Measurements from ENCODE around the gene TCEAL3.
"Not testable (repeated sequence)": the region's sequence is repeated elsewhere in the genome, so short reads cannot be mapped to it uniquely, and the experiment has no call there.

Gene TCEAL3

GRCh38 chrX:103626855-103627254, 19.1 kb downstream of the TCEAL3 start:
- DNase-seq (no peak), ATAC-seq (no peak)

- ATAC-seq, result peak; percentile 80
- DNase-seq, result peak; percentile 39
Measured at GRCh38 chrX:103628386-103629317, 20.9 kb downstream of the TCEAL3 start, which contains the start of gene TCEAL1. Gene TCEAL1, plus strand, starts transcription at chrX:103628975. Its CDS starts 942 bp downstream, at chrX:103629917.

- ATAC-seq, result peak; percentile 49
Measured at GRCh38 chrX:103629318-103630170, 21.8 kb downstream of the TCEAL3 start.

DNA sequence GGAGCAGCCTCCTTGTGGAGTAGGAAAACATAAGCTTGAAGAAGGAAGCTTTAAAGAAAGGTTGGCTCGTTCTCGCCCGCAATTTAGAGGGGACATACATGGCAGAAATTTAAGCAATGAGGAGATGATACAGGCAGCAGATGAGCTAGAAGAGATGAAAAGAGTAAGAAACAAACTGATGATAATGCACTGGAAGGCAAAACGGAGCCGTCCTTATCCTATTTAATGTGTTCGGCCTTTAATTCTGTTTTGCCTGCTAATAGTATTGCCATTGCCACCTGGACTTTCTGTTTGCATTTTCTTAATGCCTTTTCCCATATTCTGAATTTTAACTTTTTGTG, 22.4 kb downstream of the TCEAL3 start:
- ATAC-seq (no peak), DNase-seq (no peak)

More at GRCh38 chrX:103629318-103630170, 21.8 kb downstream of the TCEAL3 start:
- DNase-seq, result peak; percentile 40

DNA sequence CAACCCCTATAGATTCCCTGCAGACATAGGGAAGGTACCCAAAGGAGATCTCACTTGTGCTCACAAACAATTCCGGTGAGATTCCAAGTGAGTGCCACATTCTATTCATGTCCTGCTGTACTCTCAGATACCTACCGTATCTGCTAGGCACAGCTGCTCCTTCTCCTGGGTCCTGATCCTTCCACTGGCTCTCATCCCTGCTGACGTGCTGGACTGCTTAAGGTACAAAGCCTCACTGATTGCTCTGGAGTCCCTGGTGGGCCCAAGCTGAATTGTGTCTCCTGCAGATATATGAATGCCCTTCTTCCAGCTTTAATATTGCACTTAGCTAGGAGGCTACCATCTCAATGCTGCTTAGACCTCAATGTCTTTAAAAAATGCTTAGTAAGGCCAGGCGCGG, 23.4 kb downstream of the TCEAL3 start:
- no peak for ATAC-seq
- no peak for DNase-seq

DNA sequence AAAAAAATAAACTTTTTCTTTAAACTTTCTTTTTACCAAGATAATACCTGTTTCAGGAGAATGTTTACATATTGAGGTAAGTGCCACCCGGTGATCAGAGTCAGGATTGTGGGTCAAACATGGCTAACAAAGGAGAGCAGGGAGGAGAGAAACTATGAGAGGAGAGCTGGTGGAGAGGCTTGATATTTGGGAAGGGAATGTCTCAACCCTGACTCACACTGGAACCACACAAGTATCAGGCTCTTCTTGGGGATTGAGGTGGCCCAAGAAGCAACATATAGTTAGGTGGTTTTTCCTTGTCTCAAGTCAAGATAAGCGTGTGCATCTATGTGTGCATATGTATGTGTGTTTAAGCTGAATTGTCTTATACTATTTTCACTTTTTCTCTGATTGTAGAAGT, 27.7 kb downstream of the TCEAL3 start:
- DNase-seq, result no peak

DNA sequence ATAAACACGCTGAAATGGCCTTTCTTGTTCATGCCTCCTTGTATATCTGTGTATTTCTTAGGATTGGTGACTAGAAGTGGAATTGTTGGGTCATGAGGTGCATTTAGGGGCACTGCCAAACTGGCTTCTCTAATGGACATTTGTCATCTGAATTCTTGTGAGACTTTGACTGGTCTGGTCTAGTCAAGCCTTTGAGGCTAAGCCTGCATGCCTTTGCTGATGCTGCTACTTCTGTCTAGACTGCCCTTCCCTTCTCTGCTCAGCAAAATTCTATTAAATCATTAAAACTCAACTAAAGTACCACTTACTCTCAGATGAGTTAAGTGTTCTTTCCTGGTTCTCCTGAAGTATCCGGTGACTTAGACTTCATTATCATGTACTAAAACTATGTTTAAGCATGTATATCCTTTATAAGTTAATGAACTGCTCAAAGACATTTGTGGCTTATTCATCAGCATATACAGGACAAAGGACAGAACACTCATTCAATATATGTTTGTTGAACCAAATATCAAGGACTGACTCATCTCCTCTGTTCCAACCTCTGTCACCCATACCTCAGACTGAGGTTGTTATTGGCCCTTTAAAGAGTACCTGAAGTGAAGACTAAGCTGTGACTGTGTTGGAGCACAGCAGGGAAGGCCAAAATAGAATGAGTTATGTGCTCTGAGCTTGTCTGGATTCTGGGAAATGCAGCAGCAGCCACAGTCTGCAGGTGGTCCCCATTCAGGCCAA, 30.0 kb downstream of the TCEAL3 start:
- ATAC-seq, result peak; percentile 76

More for the DNA sequence above, 27.7 kb downstream of the TCEAL3 start:
- ATAC-seq, result no peak

DNA sequence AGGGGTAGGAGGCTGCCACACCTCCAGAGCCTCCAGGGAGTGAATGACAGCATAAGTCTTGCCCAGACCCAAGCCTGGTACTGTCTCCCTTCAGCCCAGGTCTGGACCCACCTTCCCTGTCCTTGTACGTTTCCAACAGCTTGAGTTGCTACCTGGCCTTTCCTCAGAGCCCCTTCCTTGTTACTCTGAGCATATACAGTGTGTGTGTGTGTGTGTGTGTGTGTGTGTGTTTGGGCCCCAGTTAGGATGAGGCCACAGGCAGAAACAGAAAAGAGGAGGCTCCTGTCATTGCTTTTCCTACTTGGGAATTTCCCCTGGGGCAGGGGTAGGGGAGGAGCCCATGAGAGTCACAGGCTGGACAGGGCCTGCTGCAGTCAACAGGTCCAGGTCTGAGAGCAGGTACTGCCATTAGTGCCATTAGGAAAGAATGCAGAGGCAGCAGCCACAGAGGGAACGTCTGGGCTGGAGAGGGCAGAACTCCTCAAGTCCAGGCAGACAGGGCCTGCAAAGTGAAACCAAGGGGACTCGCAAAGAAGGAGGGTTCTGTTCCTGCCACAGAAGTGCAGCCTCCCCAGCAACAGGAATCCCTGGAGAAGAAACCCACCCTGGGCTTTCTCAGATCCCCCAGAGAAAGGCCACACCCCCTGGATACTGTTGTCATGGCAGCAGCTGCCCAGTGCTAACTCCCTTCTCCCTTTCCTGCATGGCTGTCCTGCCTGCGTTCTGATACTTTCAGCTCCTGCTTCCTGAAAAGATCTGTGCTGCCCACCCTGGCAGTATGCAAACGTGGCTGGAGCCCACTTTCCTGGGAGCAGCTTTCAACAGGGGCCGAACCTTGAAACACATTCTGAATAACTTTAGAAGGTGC, 30.9 kb downstream of the TCEAL3 start:
- DNase-seq, ATAC-seq: not testable (repeated sequence)

More for the DNA sequence above, 30.0 kb downstream of the TCEAL3 start:
- no peak for DNase-seq

DNA sequence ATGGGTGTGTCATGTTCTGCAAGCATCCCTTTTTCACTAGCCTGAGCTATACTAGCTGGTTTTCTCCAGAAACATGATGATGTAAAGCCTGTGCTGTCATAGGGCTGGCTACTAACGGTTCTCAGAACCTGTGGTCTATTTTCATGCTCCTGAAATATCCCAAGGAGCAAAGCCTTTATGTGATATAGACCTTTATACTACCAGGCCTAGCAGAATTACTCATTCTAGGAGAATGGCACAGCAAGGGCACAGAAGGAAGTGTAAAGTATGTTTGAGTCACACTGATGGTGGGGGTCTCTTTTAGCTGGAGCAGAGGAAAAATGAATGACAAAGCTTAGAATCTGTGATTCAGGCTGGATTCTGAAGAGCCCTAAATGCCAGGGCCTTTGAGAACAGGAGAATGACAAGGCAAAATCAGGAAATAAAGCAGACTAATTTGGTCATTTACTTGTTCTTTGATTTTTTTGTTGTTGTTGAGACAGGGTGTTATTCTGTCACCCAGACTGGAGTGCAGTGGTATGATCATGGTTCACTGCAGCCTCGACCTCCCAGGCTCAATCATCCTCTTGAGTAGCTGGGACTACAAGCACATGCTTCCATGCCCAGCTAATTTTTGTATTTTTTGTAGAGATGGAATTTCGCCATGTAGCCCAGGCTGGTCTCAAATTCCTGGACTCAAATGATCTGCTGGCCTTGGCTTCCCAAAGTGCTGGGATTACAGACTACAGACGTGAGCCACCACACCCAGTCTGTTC, 32.8 kb downstream of the TCEAL3 start:
- ATAC-seq, result no peak
- DNase-seq, result no peak

- DNase-seq (no peak), ATAC-seq (no peak)
Measured at GRCh38 chrX:103644125-103644524, 36.4 kb downstream of the TCEAL3 start.

DNA sequence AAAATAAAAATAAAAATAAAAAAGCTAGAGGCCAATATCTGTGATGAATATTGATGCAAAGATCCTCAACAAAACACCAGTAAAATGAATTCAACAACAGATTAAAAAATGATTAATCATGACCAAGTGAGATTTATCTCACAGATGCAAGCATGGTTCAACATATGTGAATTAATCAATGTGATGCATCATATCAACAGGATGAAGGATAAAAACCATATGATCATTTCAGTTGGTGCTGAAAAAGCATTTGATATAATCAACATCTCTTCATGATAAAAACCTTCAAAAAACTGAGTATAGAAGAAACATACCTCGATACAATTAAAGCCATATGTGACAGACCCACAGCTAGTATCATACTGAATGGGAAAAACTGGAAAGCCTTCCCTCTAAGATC, 39.9 kb downstream of the TCEAL3 start:
- no peak for ATAC-seq
- DNase-seq, result no peak

- DNase-seq (no peak), ATAC-seq (no peak)
Measured at GRCh38 chrX:103651151-103651773, 43.5 kb downstream of the TCEAL3 start.

DNA sequence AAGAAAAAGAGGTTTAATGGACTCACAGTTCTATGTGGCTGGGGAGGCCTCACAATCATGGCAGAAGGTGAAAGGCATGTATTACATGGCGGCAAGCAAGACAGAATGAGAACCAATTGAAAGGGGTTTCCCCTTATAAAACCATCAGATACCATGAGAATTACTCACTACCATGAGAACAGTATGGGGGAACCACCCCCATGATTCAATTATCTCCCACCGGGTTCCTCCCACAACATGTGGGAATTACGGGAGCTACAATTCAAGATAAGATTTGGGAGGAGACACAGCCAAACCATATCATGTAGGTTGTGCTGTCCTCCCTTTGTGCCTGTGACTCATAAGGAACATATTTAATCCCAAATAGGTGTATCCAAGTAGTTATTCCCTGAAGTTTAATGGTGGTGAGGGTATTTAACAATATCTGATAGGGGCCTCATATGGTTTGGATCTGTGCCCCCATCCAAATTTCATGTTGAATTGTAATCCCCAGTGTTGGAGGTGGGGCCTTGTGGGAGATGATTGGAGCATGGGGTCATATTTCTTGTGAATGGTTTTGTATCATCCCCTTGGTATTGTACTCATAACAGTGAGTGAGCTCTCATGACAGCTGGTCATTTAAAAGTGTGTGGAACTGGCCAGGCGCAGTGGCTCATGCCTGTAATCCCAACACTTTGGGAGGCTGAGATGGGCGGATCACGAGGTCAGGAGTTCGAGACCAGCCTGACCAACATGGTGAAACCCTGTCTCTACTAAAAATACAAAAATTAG, 47.7 kb downstream of the TCEAL3 start:
- ATAC-seq, DNase-seq: not testable (repeated sequence)

- ATAC-seq (no peak), DNase-seq (no peak)
Measured at GRCh38 chrX:103656617-103657016, 48.9 kb downstream of the TCEAL3 start.

DNA sequence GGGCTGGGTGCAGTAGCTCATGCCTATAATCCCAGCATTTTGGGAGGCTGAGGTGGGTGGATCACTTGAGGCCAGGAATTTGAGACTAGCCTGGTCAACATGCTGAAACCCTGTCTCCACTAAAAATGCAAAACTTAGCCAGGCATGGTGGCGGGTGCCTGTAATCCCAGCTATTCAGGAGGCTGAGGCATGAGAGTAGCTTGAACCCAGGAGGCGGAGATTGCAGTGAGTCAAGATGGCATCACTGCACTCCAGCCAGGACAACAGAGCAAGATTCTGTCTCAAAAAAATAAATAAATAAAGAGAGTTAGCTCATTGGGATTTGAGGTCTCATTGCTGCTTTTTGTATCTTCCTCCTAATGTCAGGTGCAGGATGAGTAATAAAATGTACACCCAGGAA, 49.3 kb downstream of the TCEAL3 start:
- not testable (repeated sequence) for ATAC-seq

DNA sequence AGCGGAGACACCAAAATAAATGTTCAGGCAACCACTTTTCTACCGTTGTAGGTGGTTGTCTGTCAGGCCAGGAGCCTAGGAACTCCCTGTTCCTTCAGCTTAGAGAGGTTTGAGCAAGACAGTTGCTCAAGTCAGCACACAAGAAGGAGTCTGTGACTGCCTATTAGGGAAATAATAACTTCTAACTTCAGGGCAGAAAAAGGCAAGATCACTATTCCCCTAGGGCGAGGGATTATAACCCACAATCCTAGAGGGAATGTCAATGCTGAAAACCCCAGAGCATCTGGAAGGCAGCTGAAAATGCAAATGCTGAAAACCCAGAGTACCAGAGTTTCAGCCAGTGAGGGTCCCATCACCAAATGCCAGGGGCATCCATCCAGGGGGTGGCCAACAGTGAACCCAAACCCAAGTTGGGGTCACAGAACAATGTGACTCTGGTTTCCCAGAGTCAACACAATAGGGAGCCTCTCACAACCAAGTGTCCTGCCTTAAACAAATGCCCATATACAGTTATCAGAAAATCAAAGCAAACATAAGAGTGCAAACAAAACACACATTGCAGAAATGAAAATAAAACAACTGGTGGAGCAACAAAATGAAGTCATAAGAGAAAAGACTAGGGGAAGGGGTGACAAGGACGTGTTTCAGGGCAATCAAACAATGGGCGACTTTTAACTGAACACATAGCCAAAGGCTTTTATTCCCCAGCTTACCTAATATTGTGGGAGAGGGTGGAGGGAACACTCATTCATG, 51.1 kb downstream of the TCEAL3 start:
- DNase-seq (no peak), ATAC-seq (no peak)

More for the DNA sequence above, 49.3 kb downstream of the TCEAL3 start:
- not testable (repeated sequence) for DNase-seq

DNA sequence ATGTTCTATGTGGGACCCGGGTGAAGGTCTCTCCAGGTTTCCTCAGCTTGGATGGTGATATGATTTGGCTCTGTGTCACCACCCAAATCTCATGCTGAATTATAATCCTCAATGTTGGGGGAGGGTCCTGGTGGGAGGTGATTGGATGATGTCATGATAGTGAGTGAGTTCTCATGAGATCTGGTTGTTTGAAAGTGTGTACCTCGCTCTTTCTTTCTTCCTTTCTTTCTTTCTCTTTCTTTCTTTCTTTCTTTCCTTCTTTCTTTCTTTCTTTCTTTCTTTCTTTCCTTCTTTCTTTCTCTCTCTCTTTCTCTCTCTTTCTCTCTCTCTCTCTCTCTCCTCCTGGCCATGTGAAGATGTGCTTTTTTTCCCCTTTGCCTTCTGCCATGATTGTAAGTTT, 51.7 kb downstream of the TCEAL3 start:
- DNase-seq, ATAC-seq: not testable (repeated sequence)
